GM12878 (cell line): Measurements from ENCODE around the gene KLF6. TPM values are rescaled to one million over a fixed set of nuclear protein-coding genes. Genes with fewer than 3 reads are reported as not detected.

Experiments used
- ATAC-seq: fragments of 200-7000 bp; cut with Tn5 transposase; 3 replicates; pipeline ENCODE4 v1.9.1; 2020; ENCODE audit warnings: mild to moderate bottlenecking, moderate library complexity
- BruUV-seq: library from RNA; stranded (reverse); fragments of 400-500 nt; replicated peaks from 2 replicates; lab custom pipeline; 2021; lab: Mats Ljungman, UMichigan
- CTCF ChIA-PET: fragments of 300-600 bp; sonication (Branson Sonifier 250); formaldehyde crosslinking; extraction: SDS; loops from one replicate; lab custom pipeline; 2021; ENCODE audit warnings: inconsistent platforms; lab: Yijun Ruan, JAX
- POLR2A ChIA-PET: fragments of 350-600 bp; formaldehyde crosslinking; extraction: SDS; loops from one replicate; lab custom pipeline; 2021; ENCODE audit warnings: inconsistent platforms; lab: Charles Lee
- RAD21 ChIA-PET: fragments of 300-600 bp; sonication (Branson Sonifier 250); formaldehyde crosslinking; loops from one replicate; lab custom pipeline; 2023; ENCODE audit warnings: antibody characterized with exemption; ENCODE audit not compliant: unreplicated experiment; lab: Charles Lee
- SMC1A ChIA-PET: fragments of 300-600 bp; sonication (Branson Sonifier 250); formaldehyde crosslinking; loops from one replicate; lab custom pipeline; 2023; ENCODE audit not compliant: unreplicated experiment, uncharacterized antibody; lab: Charles Lee
- DNase-seq: peaks from one replicate; pipeline ENCODE4 v3.0.0-alpha.2; 2011; ENCODE audit warnings: low read depth, low spot score
- FAIRE-seq: peaks from 3 replicates; lab custom pipeline; 2011; peaks lifted over from hg19 to GRCh38; lab: Jason Lieb, UNC
- H2AFZ ChIP-seq: 2 replicates; pipeline ENCODE4 v1.6.0; 2011; ENCODE audit warnings: low read depth, low read length, control low read depth; ENCODE audit not compliant: control insufficient read depth
- H3K27ac ChIP-seq: 2 replicates; pipeline ENCODE4 v1.5.1; 2011; ENCODE audit warnings: control low read depth; ENCODE audit not compliant: control insufficient read depth, insufficient read depth
- H3K27me3 ChIP-seq, 2 experiments: replicated peaks in 1 of 2; 2 replicates each; pipeline versions ENCODE4 v1.6.0 to v1.6.1; 2011; ENCODE audit warnings: low read length in 1 of 2; ENCODE audit not compliant: control insufficient read depth in 2 of 2, insufficient read depth in 2 of 2
- H3K36me3 ChIP-seq, 2 experiments: 2 replicates each; pipeline ENCODE4 v1.5.1; 2011; ENCODE audit warnings: low read length in 1 of 2; ENCODE audit not compliant: control insufficient read depth in 2 of 2, insufficient read depth in 2 of 2
- H3K4me1 ChIP-seq: 2 replicates; pipeline ENCODE4 v1.6.1; 2011; ENCODE audit warnings: mild to moderate bottlenecking, low read length, moderate library complexity, mixed read lengths; ENCODE audit not compliant: control insufficient read depth, insufficient read depth
- H3K4me2 ChIP-seq: 2 replicates; pipeline ENCODE4 v1.6.0; 2011; ENCODE audit warnings: control low read depth; ENCODE audit not compliant: control insufficient read depth, insufficient read depth
- H3K4me3 ChIP-seq: fragments of 200-600 bp; sonication (generic); 2 replicates; pipeline ENCODE4 v1.5.1; 2016
- H3K79me2 ChIP-seq: 2 replicates; pipeline ENCODE4 v1.6.0; 2011; ENCODE audit warnings: low read length; ENCODE audit not compliant: control insufficient read depth, insufficient read depth
- H3K9ac ChIP-seq: 2 replicates; pipeline ENCODE4 v1.8.0; 2011; ENCODE audit warnings: low read length, control low read depth, mixed read lengths; ENCODE audit not compliant: control insufficient read depth, insufficient read depth
- H3K9me3 ChIP-seq: replicated peaks from 3 replicates; pipeline ENCODE4 v1.5.1; 2011; ENCODE audit warnings: mild to moderate bottlenecking, low read length; ENCODE audit not compliant: control insufficient read depth, insufficient read depth
- H4K20me1 ChIP-seq: 2 replicates; pipeline ENCODE4 v1.6.0; 2011; ENCODE audit not compliant: control insufficient read depth, insufficient read depth
- CHD2 ChIP-seq: IDR thresholded peaks from 2 replicates; pipeline ENCODE4 v1.6.1; 2011; ENCODE audit warnings: low read depth, low read length, improper control_type of control experiment, borderline replicate concordance
- DPF2 ChIP-seq: fragments of 450-650 bp; IDR thresholded peaks from 2 replicates; pipeline ENCODE4 v1.6.1; 2017; ENCODE audit warnings: mild to moderate bottlenecking
- HDGF ChIP-seq: fragments of 450-650 bp; IDR thresholded peaks from 2 replicates; pipeline ENCODE4 v1.6.1; 2016; ENCODE audit warnings: antibody characterized with exemption
- RAD21 ChIP-seq: IDR thresholded peaks from 2 replicates; pipeline ENCODE4 v1.6.1; 2011; ENCODE audit warnings: mild to moderate bottlenecking, low read depth, low read length, moderate library complexity; ENCODE audit not compliant: insufficient read depth
- RCOR1 ChIP-seq: conservative IDR thresholded peaks from 2 replicates; pipeline ENCODE4 v1.6.1; 2012; ENCODE audit warnings: low read depth, low read length, improper control_type of control experiment
- TCF12 ChIP-seq: IDR thresholded peaks from 2 replicates; pipeline ENCODE4 v1.6.1; 2011; ENCODE audit warnings: low read depth, mild to moderate bottlenecking, low read length
- WGBS: methylation state at CpG from one replicate; pipeline ENCODE4 v1.1.6; 2016; ENCODE audit warnings: low lambda C conversion rate; ENCODE audit not compliant: insufficient replicate concordance, insufficient coverage; ENCODE audit errors: missing lambda C conversion rate; 5-methylcytosine and 5-hydroxymethylcytosine counted together
- in situ Hi-C: fragments of 300-500 bp; cut with MboI; formaldehyde crosslinking; loops from 9 replicates; pipeline ENCODE4 v1.14.3; 2018; ENCODE audit warnings: mixed read lengths
- intact Hi-C: fragments of 100-400 bp; cut with micrococcal nuclease; formaldehyde crosslinking; loops from one replicate; pipeline ENCODE4 v1.14.2; 2022; ENCODE audit not compliant: unreplicated experiment
- polyA plus RNA-seq, 11 experiments: library from polyadenylated mRNA; depleted of rRNA in 4 of 11; unstranded in 6 of 11; stranded (reverse) in 5 of 11; fragments of >200 nt; fragmentation: Nextera tagmentation in 4 of 11; fragmentation: Illumina TruSeq in 1 of 11; extraction: Ambion mirVana in 4 of 11; extraction: Trizol in 1 of 11; gene quantifications; 1 replicate in 1 of 11; 2 replicates in 10 of 11; pipeline versions ENCODE4 v1.2.1 to v1.2.3, GENCODE V29; 2011 to 2016; ENCODE audit warnings: inconsistent platforms in 2 of 11, missing spikeins in 2 of 11, low read depth in 1 of 11
- total RNA-seq, 4 experiments: library from RNA; depleted of rRNA in 3 of 4; stranded (reverse); fragments of >200 nt in 3 of 4; fragmentation: Illumina TruSeq in 1 of 4; extraction: Trizol in 1 of 4; gene quantifications; 2 replicates each; pipeline versions ENCODE4 v1.2.1 to v1.2.3, GENCODE V29; 2013 to 2021
- TF ChIP-seq, protein P1 (sequence below): IDR thresholded peaks from 2 replicates; pipeline ENCODE4 v1.6.1; 2012; ENCODE audit warnings: improper control_type of control experiment, low read depth, low read length; ENCODE audit not compliant: insufficient replicate concordance
- TF ChIP-seq, protein P2 (sequence below): fragments of 450-650 bp; IDR thresholded peaks from 2 replicates; pipeline ENCODE4 v1.6.1; 2016; ENCODE audit warnings: mild to moderate bottlenecking
- TF ChIP-seq, protein P3 (sequence below): fragments of 450-650 bp; IDR thresholded peaks from 2 replicates; pipeline ENCODE4 v1.6.1; 2017; ENCODE audit warnings: mild to moderate bottlenecking, moderate library complexity

The KLF6 gene
- total and polyA plus RNA-seq, 10 of the 15 experiments (the other 5 are each of a cell fraction or from before 2014, with no cell fraction given), result 7.4 to 54.1 (median 23.5) TPM

DNA sequence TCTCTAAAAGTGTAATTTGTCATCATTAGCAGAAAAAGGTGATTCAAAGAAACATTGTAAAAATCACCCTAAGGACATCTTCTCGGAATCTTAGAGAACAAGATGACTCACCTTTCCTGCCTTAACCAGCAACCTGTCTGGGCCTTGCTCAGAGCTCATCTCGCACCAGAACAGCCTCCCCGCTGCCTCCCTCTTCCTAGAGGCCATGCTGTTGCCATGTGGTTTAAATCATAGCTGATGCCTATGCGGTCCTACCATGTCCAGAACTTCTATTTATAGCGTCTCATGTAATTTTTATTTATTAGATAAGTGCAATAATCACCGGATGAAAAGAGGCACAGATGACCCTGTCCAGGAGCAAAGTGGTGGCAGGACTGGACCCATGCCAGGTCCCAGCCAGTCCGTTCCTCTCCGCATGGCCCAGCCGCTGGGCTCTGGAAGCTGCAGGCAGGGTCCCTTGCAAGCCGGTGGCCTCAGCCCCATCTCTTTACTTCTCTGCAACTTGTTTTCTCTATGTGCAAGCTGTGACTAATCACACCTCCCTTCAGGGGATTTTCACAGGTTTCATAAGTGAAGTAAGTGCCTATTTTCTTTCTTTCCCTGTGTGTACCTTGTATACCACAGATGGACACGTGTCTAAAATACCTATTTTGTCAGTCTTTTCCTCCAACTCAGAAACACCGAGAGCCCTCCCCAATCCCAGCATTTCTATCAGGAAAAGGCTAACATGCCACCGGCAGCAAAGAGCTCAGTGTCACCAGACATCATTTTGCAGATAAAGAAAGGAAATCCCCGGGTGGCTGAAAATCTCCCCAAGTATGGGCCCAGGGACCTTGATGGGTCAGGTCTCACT lies 27.1 kb downstream of the KLF6 start:
- Histone ChIP-seq H2AFZ (peak overlapping the region; percentile 29; the same call in 1 of the 2 replicates), H4K20me1 (no peaks in the 10 kb centered on the region), H3K4me2 (peak overlapping the region; percentile 64), H3K4me1 (peaks cover 35% of the 10 kb centered on the region), H3K4me3 (no peak overlapping the region; the same call in 1 of the 2 replicates), H3K9ac (peak overlapping the region; percentile 16), H3K27me3 (no peaks in the 10 kb centered on the region), H3K27ac (peak overlapping the region; percentile 76), H3K9me3 (peaks cover 7% of the 10 kb centered on the region; the same call in 2 of the 3 replicates), H3K36me3 (no peaks in the 10 kb centered on the region), H3K79me2 (no peaks in the 10 kb centered on the region)
- POLR2A ChIA-PET, result interaction anchor here (0.6 to 4.7 kb wide), 12 partner anchors 8 to 130 kb away, joined by 3 to 27 read pairs (median 5); partner anchors contain the start of gene KLF6
- DNase-seq, result peak; percentile 82
- intact Hi-C loops (loop anchor here (1.0 kb wide), 2 partner anchors 18 to 144 kb away; no protein-coding TSS in a partner anchor), in situ Hi-C loops (no loop called here)
- ATAC-seq, result peak; percentile 88
- 2% methylated on average over 14 of the region's 14 CpGs for WGBS
- SMC1A ChIA-PET, result interaction anchor here (0.6 to 3.2 kb wide), 20 partner anchors 13 to 291 kb away, joined by 3 to 30 read pairs (median 5); partner anchors contain the start of gene KLF6
- RAD21 ChIA-PET, result interaction anchor here (0.6 to 3.0 kb wide), 19 partner anchors 8 to 145 kb away, joined by 3 to 43 read pairs (median 6); partner anchors contain the start of gene KLF6
- TSS peak; percentile 68 for BruUV-seq
- CTCF ChIA-PET, result interaction anchor here (0.6 to 2.8 kb wide), 10 partner anchors 9 to 58 kb away, joined by 3 to 12 read pairs (median 4); no protein-coding TSS in a partner anchor
- FAIRE-seq, result peak; percentile 89
- TF ChIP-seq RCOR1 (0 out of 2 replicates have a peak, but pooled peaks have one; percentile 22), DPF2 (peak; percentile 89), CHD2 (peak; percentile 54; the same call in 1 of the 2 replicates), TCF12 (0 out of 2 replicates have a peak, but pooled peaks have one; percentile 48), RAD21 (peak; percentile 9; the same call in 1 of the 2 replicates), HDGF (peak; percentile 19; the same call in 1 of the 2 replicates)
- TF ChIP-seq, protein P1, sequence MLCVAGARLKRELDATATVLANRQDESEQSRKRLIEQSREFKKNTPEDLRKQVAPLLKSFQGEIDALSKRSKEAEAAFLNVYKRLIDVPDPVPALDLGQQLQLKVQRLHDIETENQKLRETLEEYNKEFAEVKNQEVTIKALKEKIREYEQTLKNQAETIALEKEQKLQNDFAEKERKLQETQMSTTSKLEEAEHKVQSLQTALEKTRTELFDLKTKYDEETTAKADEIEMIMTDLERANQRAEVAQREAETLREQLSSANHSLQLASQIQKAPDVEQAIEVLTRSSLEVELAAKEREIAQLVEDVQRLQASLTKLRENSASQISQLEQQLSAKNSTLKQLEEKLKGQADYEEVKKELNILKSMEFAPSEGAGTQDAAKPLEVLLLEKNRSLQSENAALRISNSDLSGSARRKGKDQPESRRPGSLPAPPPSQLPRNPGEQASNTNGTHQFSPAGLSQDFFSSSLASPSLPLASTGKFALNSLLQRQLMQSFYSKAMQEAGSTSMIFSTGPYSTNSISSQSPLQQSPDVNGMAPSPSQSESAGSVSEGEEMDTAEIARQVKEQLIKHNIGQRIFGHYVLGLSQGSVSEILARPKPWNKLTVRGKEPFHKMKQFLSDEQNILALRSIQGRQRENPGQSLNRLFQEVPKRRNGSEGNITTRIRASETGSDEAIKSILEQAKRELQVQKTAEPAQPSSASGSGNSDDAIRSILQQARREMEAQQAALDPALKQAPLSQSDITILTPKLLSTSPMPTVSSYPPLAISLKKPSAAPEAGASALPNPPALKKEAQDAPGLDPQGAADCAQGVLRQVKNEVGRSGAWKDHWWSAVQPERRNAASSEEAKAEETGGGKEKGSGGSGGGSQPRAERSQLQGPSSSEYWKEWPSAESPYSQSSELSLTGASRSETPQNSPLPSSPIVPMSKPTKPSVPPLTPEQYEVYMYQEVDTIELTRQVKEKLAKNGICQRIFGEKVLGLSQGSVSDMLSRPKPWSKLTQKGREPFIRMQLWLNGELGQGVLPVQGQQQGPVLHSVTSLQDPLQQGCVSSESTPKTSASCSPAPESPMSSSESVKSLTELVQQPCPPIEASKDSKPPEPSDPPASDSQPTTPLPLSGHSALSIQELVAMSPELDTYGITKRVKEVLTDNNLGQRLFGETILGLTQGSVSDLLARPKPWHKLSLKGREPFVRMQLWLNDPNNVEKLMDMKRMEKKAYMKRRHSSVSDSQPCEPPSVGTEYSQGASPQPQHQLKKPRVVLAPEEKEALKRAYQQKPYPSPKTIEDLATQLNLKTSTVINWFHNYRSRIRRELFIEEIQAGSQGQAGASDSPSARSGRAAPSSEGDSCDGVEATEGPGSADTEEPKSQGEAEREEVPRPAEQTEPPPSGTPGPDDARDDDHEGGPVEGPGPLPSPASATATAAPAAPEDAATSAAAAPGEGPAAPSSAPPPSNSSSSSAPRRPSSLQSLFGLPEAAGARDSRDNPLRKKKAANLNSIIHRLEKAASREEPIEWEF, result no peak
- TF ChIP-seq, protein P2, sequence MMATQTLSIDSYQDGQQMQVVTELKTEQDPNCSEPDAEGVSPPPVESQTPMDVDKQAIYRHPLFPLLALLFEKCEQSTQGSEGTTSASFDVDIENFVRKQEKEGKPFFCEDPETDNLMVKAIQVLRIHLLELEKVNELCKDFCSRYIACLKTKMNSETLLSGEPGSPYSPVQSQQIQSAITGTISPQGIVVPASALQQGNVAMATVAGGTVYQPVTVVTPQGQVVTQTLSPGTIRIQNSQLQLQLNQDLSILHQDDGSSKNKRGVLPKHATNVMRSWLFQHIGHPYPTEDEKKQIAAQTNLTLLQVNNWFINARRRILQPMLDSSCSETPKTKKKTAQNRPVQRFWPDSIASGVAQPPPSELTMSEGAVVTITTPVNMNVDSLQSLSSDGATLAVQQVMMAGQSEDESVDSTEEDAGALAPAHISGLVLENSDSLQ, result no peak
- TF ChIP-seq, protein P3, sequence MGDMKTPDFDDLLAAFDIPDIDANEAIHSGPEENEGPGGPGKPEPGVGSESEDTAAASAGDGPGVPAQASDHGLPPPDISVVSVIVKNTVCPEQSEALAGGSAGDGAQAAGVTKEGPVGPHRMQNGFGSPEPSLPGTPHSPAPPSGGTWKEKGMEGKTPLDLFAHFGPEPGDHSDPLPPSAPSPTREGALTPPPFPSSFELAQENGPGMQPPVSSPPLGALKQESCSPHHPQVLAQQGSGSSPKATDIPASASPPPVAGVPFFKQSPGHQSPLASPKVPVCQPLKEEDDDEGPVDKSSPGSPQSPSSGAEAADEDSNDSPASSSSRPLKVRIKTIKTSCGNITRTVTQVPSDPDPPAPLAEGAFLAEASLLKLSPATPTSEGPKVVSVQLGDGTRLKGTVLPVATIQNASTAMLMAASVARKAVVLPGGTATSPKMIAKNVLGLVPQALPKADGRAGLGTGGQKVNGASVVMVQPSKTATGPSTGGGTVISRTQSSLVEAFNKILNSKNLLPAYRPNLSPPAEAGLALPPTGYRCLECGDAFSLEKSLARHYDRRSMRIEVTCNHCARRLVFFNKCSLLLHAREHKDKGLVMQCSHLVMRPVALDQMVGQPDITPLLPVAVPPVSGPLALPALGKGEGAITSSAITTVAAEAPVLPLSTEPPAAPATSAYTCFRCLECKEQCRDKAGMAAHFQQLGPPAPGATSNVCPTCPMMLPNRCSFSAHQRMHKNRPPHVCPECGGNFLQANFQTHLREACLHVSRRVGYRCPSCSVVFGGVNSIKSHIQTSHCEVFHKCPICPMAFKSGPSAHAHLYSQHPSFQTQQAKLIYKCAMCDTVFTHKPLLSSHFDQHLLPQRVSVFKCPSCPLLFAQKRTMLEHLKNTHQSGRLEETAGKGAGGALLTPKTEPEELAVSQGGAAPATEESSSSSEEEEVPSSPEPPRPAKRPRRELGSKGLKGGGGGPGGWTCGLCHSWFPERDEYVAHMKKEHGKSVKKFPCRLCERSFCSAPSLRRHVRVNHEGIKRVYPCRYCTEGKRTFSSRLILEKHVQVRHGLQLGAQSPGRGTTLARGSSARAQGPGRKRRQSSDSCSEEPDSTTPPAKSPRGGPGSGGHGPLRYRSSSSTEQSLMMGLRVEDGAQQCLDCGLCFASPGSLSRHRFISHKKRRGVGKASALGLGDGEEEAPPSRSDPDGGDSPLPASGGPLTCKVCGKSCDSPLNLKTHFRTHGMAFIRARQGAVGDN, result peak; percentile 62; the same call in 1 of the 2 replicates
